SU-DHL-6 (cell line): Measurements from ENCODE around the gene IFITM1.
A peak's percentile ranks its signal among the peaks of the same experiment; 100 is the strongest.

Experiments used
- H2AFZ ChIP-seq: fragments of 200-600 bp; sonication (generic); 2 replicates; pipeline ENCODE4 v1.6.1; 2014; ENCODE audit warnings: low read depth, mild to moderate bottlenecking, moderate library complexity, mixed read lengths, antibody characterized with exemption, low read length; ENCODE audit not compliant: severe bottlenecking
- H3F3A ChIP-seq: fragments of 200-600 bp; shearing (Covaris generic); 2 replicates; pipeline ENCODE4 v1.6.0; 2016; ENCODE audit warnings: antibody characterized with exemption, mild to moderate bottlenecking; ENCODE audit not compliant: insufficient read depth
- H3K27ac ChIP-seq: fragments of 200-600 bp; sonication (generic); 2 replicates; pipeline ENCODE4 v1.5.1; 2016; ENCODE audit warnings: low read depth, mild to moderate bottlenecking, low read length, moderate library complexity, mixed read lengths
- H3K27me3 ChIP-seq: fragments of 200-600 bp; sonication (generic), shearing (Covaris generic); 2 replicates; pipeline ENCODE4 v1.6.0; 2014; ENCODE audit warnings: mild to moderate bottlenecking, low read length
- H3K36me3 ChIP-seq: fragments of 200-600 bp; sonication (generic); 2 replicates; pipeline ENCODE4 v1.6.1; 2014; ENCODE audit warnings: mild to moderate bottlenecking, low read length, mixed read lengths
- H3K4me2 ChIP-seq: fragments of 300-600, 200-600 bp; shearing (Covaris generic), sonication (generic); 2 replicates; pipeline ENCODE4 v1.6.0; 2014; ENCODE audit warnings: low read length, low read depth, mild to moderate bottlenecking; ENCODE audit not compliant: poor library complexity, severe bottlenecking
- H3K4me3 ChIP-seq: fragments of 200-600 bp; sonication (generic); 2 replicates; pipeline ENCODE4 v1.5.1; 2014; ENCODE audit warnings: antibody characterized with exemption, low read length, mild to moderate bottlenecking, mixed read lengths; ENCODE audit not compliant: insufficient read depth, poor library complexity, severe bottlenecking
- H3K79me2 ChIP-seq: fragments of 200-600 bp; sonication (generic); 2 replicates; pipeline ENCODE4 v1.6.1; 2014; ENCODE audit warnings: mild to moderate bottlenecking, low read length, moderate library complexity; ENCODE audit not compliant: insufficient read depth
- H3K9ac ChIP-seq: fragments of 200-600 bp; sonication (generic); 2 replicates; pipeline ENCODE4 v1.7.0; 2014; ENCODE audit warnings: mild to moderate bottlenecking, low read length
- H3K9me2 ChIP-seq: fragments of 200-600 bp; sonication (generic); replicated peaks from 2 replicates; pipeline ENCODE4 v1.6.1; 2014; ENCODE audit warnings: low read length; ENCODE audit not compliant: insufficient read depth
- H3K9me3 ChIP-seq: fragments of 200-600 bp; sonication (generic); 2 replicates; pipeline ENCODE4 v1.6.1; 2014; ENCODE audit warnings: low read length, mixed read lengths; ENCODE audit not compliant: insufficient read depth
- H4K20me1 ChIP-seq: fragments of 200-600 bp; sonication (generic); 2 replicates; pipeline ENCODE4 v1.6.1; 2014; ENCODE audit warnings: low read depth, mild to moderate bottlenecking, antibody characterized with exemption, low read length, moderate library complexity, mixed read lengths
- EZH2phosphoT487 ChIP-seq: fragments of 200-600 bp; sonication (generic), shearing (Covaris generic); conservative IDR thresholded peaks from 2 replicates; pipeline ENCODE4 v1.6.1; 2018; ENCODE audit warnings: mild to moderate bottlenecking, antibody characterized with exemption, low read length, moderate library complexity, mixed read lengths
- TF ChIP-seq, protein P1 (sequence below): fragments of 200-600 bp; sonication (generic); IDR thresholded peaks from one replicate; pipeline ENCODE4 v1.5.1; 2017; ENCODE audit warnings: antibody characterized with exemption, mild to moderate bottlenecking, low read length, moderate library complexity; ENCODE audit not compliant: insufficient read depth, poor library complexity, severe bottlenecking

Gene IFITM1

GRCh38 chr11:339963-340362 lies 26.1 kb downstream of the IFITM1 start:
- H3K9me3 ChIP-seq, result no peaks in the 10 kb centered on the region
- no peaks in the 10 kb centered on the region for H3K27me3 ChIP-seq
- H3K4me2 ChIP-seq, result peak overlapping the region; percentile 31
- no peaks in the 10 kb centered on the region for H4K20me1 ChIP-seq
- no peak overlapping the region for H2AFZ ChIP-seq
- no peaks in the 10 kb centered on the region for H3K36me3 ChIP-seq
- H3K9ac ChIP-seq, result no peak overlapping the region
- H3K9me2 ChIP-seq, result no peaks in the 10 kb centered on the region
- H3K79me2 ChIP-seq, result no peaks in the 10 kb centered on the region
- 0 out of 2 replicates have a peak, but pooled peaks cover 7% of the 10 kb centered on the region for H3F3A ChIP-seq
- no peak overlapping the region for H3K27ac ChIP-seq
- TF ChIP-seq, protein P1, sequence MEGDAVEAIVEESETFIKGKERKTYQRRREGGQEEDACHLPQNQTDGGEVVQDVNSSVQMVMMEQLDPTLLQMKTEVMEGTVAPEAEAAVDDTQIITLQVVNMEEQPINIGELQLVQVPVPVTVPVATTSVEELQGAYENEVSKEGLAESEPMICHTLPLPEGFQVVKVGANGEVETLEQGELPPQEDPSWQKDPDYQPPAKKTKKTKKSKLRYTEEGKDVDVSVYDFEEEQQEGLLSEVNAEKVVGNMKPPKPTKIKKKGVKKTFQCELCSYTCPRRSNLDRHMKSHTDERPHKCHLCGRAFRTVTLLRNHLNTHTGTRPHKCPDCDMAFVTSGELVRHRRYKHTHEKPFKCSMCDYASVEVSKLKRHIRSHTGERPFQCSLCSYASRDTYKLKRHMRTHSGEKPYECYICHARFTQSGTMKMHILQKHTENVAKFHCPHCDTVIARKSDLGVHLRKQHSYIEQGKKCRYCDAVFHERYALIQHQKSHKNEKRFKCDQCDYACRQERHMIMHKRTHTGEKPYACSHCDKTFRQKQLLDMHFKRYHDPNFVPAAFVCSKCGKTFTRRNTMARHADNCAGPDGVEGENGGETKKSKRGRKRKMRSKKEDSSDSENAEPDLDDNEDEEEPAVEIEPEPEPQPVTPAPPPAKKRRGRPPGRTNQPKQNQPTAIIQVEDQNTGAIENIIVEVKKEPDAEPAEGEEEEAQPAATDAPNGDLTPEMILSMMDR, result no peak
- no peak for TF ChIP-seq EZH2phosphoT487
- no peak overlapping the region for H3K4me3 ChIP-seq

DNA sequence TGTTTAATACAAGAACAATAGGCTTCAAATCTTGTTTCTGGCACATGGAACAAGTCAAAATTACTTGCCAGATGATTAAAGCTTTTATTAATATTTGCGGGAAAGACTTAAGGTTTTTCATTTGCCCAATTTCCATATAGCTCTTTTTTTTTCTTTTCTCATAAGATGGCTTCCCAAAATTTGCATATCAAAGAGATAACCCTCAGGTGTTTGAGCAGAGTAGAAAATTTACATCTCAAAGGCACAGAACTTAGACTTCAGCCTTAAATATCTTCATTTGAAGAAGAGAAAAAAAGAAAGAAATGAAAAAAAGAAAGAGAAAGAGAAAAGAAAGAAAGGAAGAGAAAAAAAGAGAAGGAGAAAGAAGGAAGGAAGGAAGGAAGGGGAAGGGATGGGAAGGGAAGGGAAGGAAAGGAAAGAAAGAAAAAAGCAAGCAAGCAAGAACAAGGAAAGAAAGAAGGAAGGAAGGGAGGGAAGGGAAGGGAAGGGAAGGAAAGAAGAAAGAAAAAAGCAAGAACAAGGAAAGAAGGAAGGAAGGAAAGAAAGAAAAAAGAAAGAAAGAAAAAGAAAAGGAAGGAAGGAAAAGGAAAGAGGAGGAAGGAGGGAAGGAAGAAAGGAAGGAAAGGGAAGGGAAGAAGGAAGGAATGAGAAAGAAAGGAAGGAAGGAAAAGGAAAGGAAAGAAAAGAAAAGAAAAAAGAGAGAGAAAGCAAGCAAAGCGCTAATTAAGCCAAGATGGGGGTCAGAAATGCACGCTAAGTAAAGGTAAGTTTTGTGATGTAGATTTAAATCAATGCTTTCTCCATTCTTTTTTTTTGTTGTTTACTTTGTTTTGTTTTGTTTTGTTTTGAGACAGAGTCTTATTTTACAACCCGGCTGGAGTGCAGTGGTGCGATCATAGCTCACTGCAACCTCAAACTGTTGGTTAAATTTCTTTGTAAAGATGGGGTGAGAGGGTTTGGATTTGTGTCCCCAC lies 27.0 kb downstream of the IFITM1 start:
- Histone ChIP-seq H3F3A (0 out of 2 replicates have a peak, but pooled peaks cover 7% of the 10 kb centered on the region), H3K4me3 (no peak overlapping the region), H3K79me2 (no peaks in the 10 kb centered on the region), H3K36me3 (no peaks in the 10 kb centered on the region), H3K9ac (no peak overlapping the region), H4K20me1 (no peaks in the 10 kb centered on the region), H2AFZ (no peak overlapping the region), H3K9me2 (no peaks in the 10 kb centered on the region), H3K27ac (0 out of 2 replicates have a peak overlapping the region, but pooled peaks have one; percentile 0), H3K27me3 (no peaks in the 10 kb centered on the region), H3K4me2 (peak overlapping the region; percentile 31), H3K9me3 (no peaks in the 10 kb centered on the region)
- TF ChIP-seq, protein P1, result no peak
- TF ChIP-seq EZH2phosphoT487, result no peak

DNA sequence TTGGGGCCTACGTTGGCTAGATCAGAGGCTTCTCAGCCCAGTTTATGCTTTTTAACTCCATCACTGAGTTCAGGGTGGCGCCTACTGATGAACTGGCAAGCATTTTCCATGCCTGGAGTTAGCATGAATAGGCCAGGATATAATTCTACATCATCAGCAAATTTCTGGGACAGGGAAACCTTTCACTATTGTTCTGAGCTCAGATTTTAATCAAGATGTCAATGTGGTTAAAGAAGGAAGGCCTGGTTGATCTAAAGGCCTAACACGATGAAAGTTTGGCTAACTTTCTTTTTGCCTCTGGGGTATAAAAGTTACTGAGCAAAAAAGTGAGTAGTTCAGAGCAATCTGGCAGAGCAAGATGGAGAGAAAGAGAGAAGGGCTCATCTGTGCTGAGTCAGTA lies 28.5 kb downstream of the IFITM1 start:
- 0 out of 2 replicates have a peak overlapping the region, but pooled peaks have one; percentile 16 for H3K27ac ChIP-seq
- H3K4me2 ChIP-seq, result no peak overlapping the region
- TF ChIP-seq EZH2phosphoT487, result no peak
- H3K36me3 ChIP-seq, result no peaks in the 10 kb centered on the region
- H3F3A ChIP-seq, result 0 out of 2 replicates have a peak, but pooled peaks cover 7% of the 10 kb centered on the region
- H3K9me3 ChIP-seq, result no peaks in the 10 kb centered on the region
- H3K4me3 ChIP-seq, result no peak overlapping the region
- no peaks in the 10 kb centered on the region for H3K79me2 ChIP-seq
- no peak overlapping the region for H2AFZ ChIP-seq
- no peak overlapping the region for H3K9ac ChIP-seq
- H4K20me1 ChIP-seq, result no peaks in the 10 kb centered on the region
- no peaks in the 10 kb centered on the region for H3K9me2 ChIP-seq
- no peaks in the 10 kb centered on the region for H3K27me3 ChIP-seq
